Tibial nerve (tissue), 4 donors: ENCODE results near the gene MSH5.

Source experiments
- CTCF ChIP-seq, 5 experiments: fragments of 200-600 bp in 3 of 5; fragments of 450-650 bp in 2 of 5; sonication (generic) in 3 of 5; IDR thresholded peaks; one replicate each; pipeline ENCODE4 v1.5.1; 2016 to 2019; ENCODE audit warnings: antibody characterized with exemption in 5 of 5, mild to moderate bottlenecking in 3 of 5, moderate library complexity in 2 of 5
- EP300 ChIP-seq, 2 donors: sonication (generic); formaldehyde crosslinking; IDR thresholded peaks; one replicate each; pipeline ENCODE4 v1.6.1; 2017; ENCODE audit warnings: antibody characterized with exemption in 2 of 2, mild to moderate bottlenecking in 1 of 2
- POLR2A ChIP-seq, 2 donors: fragments of 450-650 bp; IDR thresholded peaks; one replicate each; pipeline ENCODE4 v1.6.1; 2017; ENCODE audit warnings: antibody characterized with exemption in 2 of 2, mild to moderate bottlenecking in 2 of 2, moderate library complexity in 2 of 2

- TF ChIP-seq CTCF (IDR thresholded peaks at IDR 0.05) (no peak), POLR2A (IDR thresholded peaks at IDR 0.05) (no peak), EP300 (IDR thresholded peaks at IDR 0.05) (no peak)
These were observed 41.7 kb downstream of the MSH5 start for GRCh38 chr6:31781244-31782125.
